ENCODE measurements around the gene CCDC7. TPM values are rescaled to one million over a fixed set of nuclear protein-coding genes. Genes with fewer than 3 reads are reported as not detected.

CCDC7 gene
- total RNA-seq, 2 experiments from 2014 or later, result 9.8 to 12.3 TPM

- ChIA-PET POLR2A (no interaction called here), CTCF (ENCODE audit: unreplicated experiment) (no interaction called here)
- H2AFZ ChIP-seq (ENCODE audit: low read length), result no peak overlapping the region
- no peaks in the 10 kb centered on the region for H3K9me3 ChIP-seq (ENCODE audit: low read length)
- TF ChIP-seq CTCF (conservative IDR thresholded peaks at IDR 0.05; ENCODE audit: low read length) (no peak), EZH2phosphoT487 (IDR thresholded peaks at IDR 0.05; ENCODE audit: borderline replicate concordance, low read depth, low read length) (no peak)
- H3K79me2 ChIP-seq (ENCODE audit: insufficient read depth, low read depth, low read length), result no peaks in the 10 kb centered on the region
- no peaks in the 10 kb centered on the region for H3K9me2 ChIP-seq (ENCODE audit: insufficient read depth, low read length)
- H3K4me3 ChIP-seq (ENCODE audit: low read depth, low read length, poor library complexity, severe bottlenecking), result no peak overlapping the region
- no peaks in the 10 kb centered on the region for H3K4me1 ChIP-seq (ENCODE audit: insufficient read depth, low read length, poor library complexity, severe bottlenecking)
- DNase-seq (ENCODE audit: low spot score), result no peak
- H4K20me1 ChIP-seq (ENCODE audit: insufficient read depth, low read length), result no peaks in the 10 kb centered on the region
- H3K27ac ChIP-seq (ENCODE audit: low read depth, low read length, poor library complexity, severe bottlenecking), result no peak overlapping the region
- no peaks in the 10 kb centered on the region for H3K36me3 ChIP-seq (ENCODE audit: insufficient read depth, low read length)
- BruUV-seq (replicated peaks), result no TSS peak
- intact Hi-C loops (cut with micrococcal nuclease; ENCODE audit: unreplicated experiment), result no loop called here
- H3K4me2 ChIP-seq (ENCODE audit: low read length), result no peak overlapping the region
Measured at GRCh38 chr10:32616438-32616837, 170.5 kb downstream of the CCDC7 start.

- H3K9me3 ChIP-seq (ENCODE audit: low read length), result no peaks in the 10 kb centered on the region
- H2AFZ ChIP-seq (ENCODE audit: low read length), result no peak overlapping the region
- no peaks in the 10 kb centered on the region for H3K36me3 ChIP-seq (ENCODE audit: insufficient read depth, low read length)
- H3K27ac ChIP-seq (ENCODE audit: low read depth, low read length, poor library complexity, severe bottlenecking), result no peak overlapping the region
- no peak overlapping the region for H3K4me3 ChIP-seq (ENCODE audit: low read depth, low read length, poor library complexity, severe bottlenecking)
- BruUV-seq (replicated peaks), result no TSS peak
- H4K20me1 ChIP-seq (ENCODE audit: insufficient read depth, low read length), result no peaks in the 10 kb centered on the region
- POLR2A ChIA-PET, result no interaction called here
- intact Hi-C loops (cut with micrococcal nuclease; ENCODE audit: unreplicated experiment), result no loop called here
- H3K4me1 ChIP-seq (ENCODE audit: insufficient read depth, low read length, poor library complexity, severe bottlenecking), result no peaks in the 10 kb centered on the region
- H3K9me2 ChIP-seq (ENCODE audit: insufficient read depth, low read length), result no peaks in the 10 kb centered on the region
- CTCF ChIA-PET (ENCODE audit: unreplicated experiment), result no interaction called here
- no peak overlapping the region for H3K4me2 ChIP-seq (ENCODE audit: low read length)
- TF ChIP-seq EZH2phosphoT487 (IDR thresholded peaks at IDR 0.05; ENCODE audit: borderline replicate concordance, low read depth, low read length) (no peak), CTCF (conservative IDR thresholded peaks at IDR 0.05; ENCODE audit: low read length) (no peak)
- H3K79me2 ChIP-seq (ENCODE audit: insufficient read depth, low read depth, low read length), result no peaks in the 10 kb centered on the region
- no peak for DNase-seq (ENCODE audit: low spot score)
Measured at GRCh38 chr10:32618482-32618881, 172.5 kb downstream of the CCDC7 start.

- Histone ChIP-seq H3K36me3 (ENCODE audit: insufficient read depth, low read length) (no peaks in the 10 kb centered on the region), H3K4me2 (ENCODE audit: low read length) (no peak overlapping the region), H3K27ac (ENCODE audit: low read depth, low read length, poor library complexity, severe bottlenecking) (no peak overlapping the region), H3K9me3 (ENCODE audit: low read length) (no peaks in the 10 kb centered on the region), H3K4me3 (ENCODE audit: low read depth, low read length, poor library complexity, severe bottlenecking) (no peak overlapping the region), H3K4me1 (ENCODE audit: insufficient read depth, low read length, poor library complexity, severe bottlenecking) (no peaks in the 10 kb centered on the region), H3K9me2 (ENCODE audit: insufficient read depth, low read length) (no peaks in the 10 kb centered on the region), H2AFZ (ENCODE audit: low read length) (no peak overlapping the region), H4K20me1 (ENCODE audit: insufficient read depth, low read length) (no peaks in the 10 kb centered on the region), H3K79me2 (ENCODE audit: insufficient read depth, low read depth, low read length) (no peaks in the 10 kb centered on the region)
- intact Hi-C loops (cut with micrococcal nuclease; ENCODE audit: unreplicated experiment), result no loop called here
- ChIA-PET POLR2A (no interaction called here), CTCF (ENCODE audit: unreplicated experiment) (no interaction called here)
- no TSS peak for BruUV-seq (replicated peaks)
- no peak for TF ChIP-seq EZH2phosphoT487 (IDR thresholded peaks at IDR 0.05; ENCODE audit: borderline replicate concordance, low read depth, low read length)
- TF ChIP-seq CTCF (conservative IDR thresholded peaks at IDR 0.05; ENCODE audit: low read length), result no peak
- DNase-seq (ENCODE audit: low spot score), result no peak
Measured at GRCh38 chr10:32621969-32622368, 176.0 kb downstream of the CCDC7 start.
